Left renal cortex interstitium (tissue), 4 donors: ENCODE measurements around the gene SLC2A3. TPM values are rescaled to one million over a fixed set of nuclear protein-coding genes. Genes with fewer than 3 reads are reported as not detected.

Experiments
- polyA plus RNA-seq, 4 donors: library from polyadenylated mRNA; unstranded; fragments of 120-200 nt; gene quantifications; one replicate each; pipeline ENCODE4 v1.2.1, GENCODE V29; 2013; ENCODE audit not compliant: insufficient read length in 4 of 4

SLC2A3 gene
- polyA plus RNA-seq, 4 donors = 12.3 to 21.4 (median 17.8) TPM

Other genes starting within 250 kb of the SLC2A3 start
- gene GDF3, start 240.4 kb downstream of the SLC2A3 start, polyA plus RNA-seq = 1 to 10 TPM in 1 of 4 donors, under 1 TPM in 3; 0.33 to 1.6 (median 0.56) TPM
- not detected for gene DPPA3, start 224.8 kb downstream of the SLC2A3 start, polyA plus RNA-seq
- under 1 TPM in 3 of 4 donors, not detected in 1; 0.16 to 0.21 (median 0.16) TPM for gene CLEC4C, start 188.8 kb downstream of the SLC2A3 start, polyA plus RNA-seq
- not detected for gene NANOGNB, start 171.0 kb downstream of the SLC2A3 start, polyA plus RNA-seq
- under 1 TPM; 0.11 to 0.33 (median 0.27) TPM for gene NANOG, start 146.8 kb downstream of the SLC2A3 start, polyA plus RNA-seq
- under 1 TPM; 0.68 to 0.89 (median 0.81) TPM for gene SLC2A14, start 63.3 kb downstream of the SLC2A3 start, polyA plus RNA-seq
- 10 to 100 TPM; 19.8 to 25.7 (median 20.9) TPM for gene FOXJ2, start 96.5 kb upstream of the SLC2A3 start, polyA plus RNA-seq
- 1 to 10 TPM; 2.2 to 4.6 (median 3.2) TPM for gene C3AR1, start 130.2 kb upstream of the SLC2A3 start, polyA plus RNA-seq
- 10 to 100 TPM; 27.6 to 34.0 (median 31.1) TPM for gene NECAP1, start 146.1 kb upstream of the SLC2A3 start, polyA plus RNA-seq
- 1 to 10 TPM; 1.3 to 3.5 (median 2.1) TPM for gene CLEC4A, start 187.4 kb upstream of the SLC2A3 start, polyA plus RNA-seq
- under 1 TPM in 1 of 4 donors, not detected in 3; 0.11 TPM for gene ZNF705A, start 220.8 kb upstream of the SLC2A3 start, polyA plus RNA-seq